Stimulated activated naive CD8-positive, alpha-beta T cell treated with anti-CD3 and anti-CD28 coated beads, Interleukin-15, Interleukin-2, amounts not matched to agents 100 U/mL and 50 U/mL, for 24 hours (primary cell): ENCODE measurements around the gene PC.

Experiments used
- ATAC-seq: fragments of 150-1000 bp; cut with Tn5 transposase; one replicate; pipeline ENCODE4 v1.10.0; 2021
- DNase-seq: peaks from one replicate; pipeline ENCODE4 v3.0.0; 2021

PC gene

GRCh38 chr11:66864924-66865697 lies 93.1 kb downstream of the PC start:
- ATAC-seq = no peak
- DNase-seq = no peak

GRCh38 chr11:66864172-66864901 lies 93.8 kb downstream of the PC start:
- DNase-seq (no peak), ATAC-seq (no peak)

GRCh38 chr11:66863428-66864125 lies 94.6 kb downstream of the PC start:
- DNase-seq (no peak), ATAC-seq (no peak)

- ATAC-seq (no peak), DNase-seq (no peak)
Observed at GRCh38 chr11:66862559-66863037, 95.6 kb downstream of the PC start.

- ATAC-seq (no peak), DNase-seq (no peak)
Observed at GRCh38 chr11:66861774-66862558, 96.2 kb downstream of the PC start.

GRCh38 chr11:66861038-66861773 lies 97.0 kb downstream of the PC start:
- DNase-seq = no peak
- ATAC-seq = no peak

- no peak for ATAC-seq
- DNase-seq = no peak
Observed at GRCh38 chr11:66860449-66860831, 97.7 kb downstream of the PC start.

GRCh38 chr11:66859686-66860448 lies 98.3 kb downstream of the PC start:
- DNase-seq = no peak
- ATAC-seq = no peak

- no peak for ATAC-seq
- no peak for DNase-seq
Observed at GRCh38 chr11:66858939-66859685, 99.1 kb downstream of the PC start.

GRCh38 chr11:66858186-66858938 lies 99.8 kb downstream of the PC start:
- ATAC-seq = no peak
- DNase-seq = no peak

GRCh38 chr11:66857927-66858185 lies 100.3 kb downstream of the PC start:
- no peak for DNase-seq

GRCh38 chr11:66857234-66857926 lies 100.8 kb downstream of the PC start:
- DNase-seq (peak; percentile 20), ATAC-seq (no peak)

More at GRCh38 chr11:66857927-66858185, 100.3 kb downstream of the PC start:
- no peak for ATAC-seq

GRCh38 chr11:66856496-66857233 lies 101.5 kb downstream of the PC start, which contains the start of gene LRFN4:
TSS of gene LRFN4 (plus strand) at chr11:66857064. CDS start at chr11:66857745, 681 bp downstream.
- DNase-seq = peak; percentile 51
- peak; percentile 41 for ATAC-seq

- ATAC-seq = peak; percentile 84
- DNase-seq = peak; percentile 93
Observed at GRCh38 chr11:66855574-66856495, 102.3 kb downstream of the PC start.

GRCh38 chr11:66854729-66855211 lies 103.4 kb downstream of the PC start:
- ATAC-seq (no peak), DNase-seq (no peak)

- DNase-seq (no peak), ATAC-seq (no peak)
Observed at GRCh38 chr11:66854231-66854661, 103.9 kb downstream of the PC start.
